Endometrium (tissue), 2 donors: ENCODE results near the gene STK17A.

Experiments
- FAIRE-seq: peaks from 2 replicates; lab custom pipeline; 2012; peaks lifted over from hg19 to GRCh38; lab: Jason Lieb, UNC
- donor health status: control.
- donor health status: control.

The STK17A gene

GRCh38 chr7:43636093-43636492, 53.2 kb downstream of the STK17A start:
- FAIRE-seq, result no peak

DNA sequence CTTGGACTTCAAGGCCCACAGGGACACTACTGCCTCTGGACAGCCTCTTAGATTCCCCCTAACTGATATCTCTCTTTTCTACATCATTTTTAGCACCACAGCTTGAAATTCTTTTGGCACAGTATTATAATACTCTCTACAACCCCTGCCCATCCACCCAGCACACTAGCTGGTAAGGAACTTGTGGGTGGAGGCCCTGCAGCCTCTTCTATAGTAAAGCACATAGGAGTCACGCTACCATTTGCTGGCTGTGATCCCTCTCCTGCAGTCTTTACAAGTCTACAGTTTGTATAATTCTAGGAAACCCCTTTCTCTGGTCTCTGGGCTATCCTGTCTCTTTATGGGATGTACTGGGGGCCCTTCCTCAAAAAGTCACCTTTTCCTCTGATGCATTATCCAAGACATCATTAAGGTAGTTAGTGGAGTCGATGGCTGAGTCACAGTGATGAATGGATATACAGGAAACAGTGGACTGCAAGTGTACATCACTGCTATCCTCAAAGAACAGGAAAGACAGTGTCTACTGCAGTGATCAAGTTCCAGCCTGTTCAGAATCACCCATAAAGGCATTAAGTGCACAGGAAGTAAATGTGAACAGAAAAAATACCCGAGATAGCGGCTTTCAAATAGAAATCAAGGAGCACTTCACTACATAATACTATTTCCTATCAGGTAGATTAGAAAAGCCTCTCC, 54.4 kb downstream of the STK17A start:
- no peak for FAIRE-seq

DNA sequence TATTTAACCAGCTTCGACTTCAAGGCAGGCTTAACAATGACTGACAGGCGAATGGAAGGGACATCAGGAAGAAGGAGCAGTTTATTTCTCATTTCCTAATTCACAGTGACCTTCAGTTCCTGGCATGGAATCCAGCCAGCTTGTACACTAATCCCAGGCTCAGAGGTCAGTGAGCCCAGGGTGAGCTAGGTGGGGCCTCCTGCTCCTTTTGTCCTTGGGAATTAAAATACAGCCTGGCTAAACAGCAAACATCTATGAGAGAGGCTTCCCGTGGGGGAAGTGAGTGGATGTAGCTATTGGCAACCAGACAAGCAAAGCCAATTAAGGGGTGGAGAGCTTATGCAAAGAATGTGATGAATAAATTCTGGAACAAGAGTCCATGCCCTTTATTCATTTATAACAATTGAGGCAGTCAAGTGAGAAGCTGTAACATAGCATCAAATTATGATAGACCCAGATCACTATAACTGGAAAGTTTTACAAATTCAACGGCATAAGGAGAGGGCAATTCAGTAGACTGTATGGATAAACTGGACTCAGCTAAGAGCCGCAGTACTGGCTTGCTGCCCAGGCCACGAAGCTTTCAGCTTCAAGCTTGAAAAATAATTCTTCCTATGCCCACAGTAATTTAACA, 57.1 kb downstream of the STK17A start:
- no peak for FAIRE-seq

DNA sequence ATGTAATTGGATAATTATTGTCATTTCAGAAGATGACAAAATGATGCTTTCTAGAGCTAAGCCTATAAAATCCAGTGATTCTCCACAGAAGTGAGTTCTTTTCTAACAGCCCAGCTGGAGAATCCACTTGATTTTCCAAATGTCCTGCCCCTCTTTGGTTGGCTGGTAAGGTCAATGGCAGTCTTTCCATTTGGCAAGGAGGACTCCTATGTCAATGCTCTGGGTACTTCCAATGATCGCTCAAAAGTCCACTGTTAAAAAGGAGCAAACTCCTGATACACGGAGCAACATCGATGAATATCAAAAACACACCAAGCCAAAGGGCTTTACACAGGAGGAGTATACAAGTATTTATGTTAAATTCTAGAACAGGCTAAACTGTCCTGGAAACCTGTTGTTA, 57.8 kb downstream of the STK17A start:
- no peak for FAIRE-seq

DNA sequence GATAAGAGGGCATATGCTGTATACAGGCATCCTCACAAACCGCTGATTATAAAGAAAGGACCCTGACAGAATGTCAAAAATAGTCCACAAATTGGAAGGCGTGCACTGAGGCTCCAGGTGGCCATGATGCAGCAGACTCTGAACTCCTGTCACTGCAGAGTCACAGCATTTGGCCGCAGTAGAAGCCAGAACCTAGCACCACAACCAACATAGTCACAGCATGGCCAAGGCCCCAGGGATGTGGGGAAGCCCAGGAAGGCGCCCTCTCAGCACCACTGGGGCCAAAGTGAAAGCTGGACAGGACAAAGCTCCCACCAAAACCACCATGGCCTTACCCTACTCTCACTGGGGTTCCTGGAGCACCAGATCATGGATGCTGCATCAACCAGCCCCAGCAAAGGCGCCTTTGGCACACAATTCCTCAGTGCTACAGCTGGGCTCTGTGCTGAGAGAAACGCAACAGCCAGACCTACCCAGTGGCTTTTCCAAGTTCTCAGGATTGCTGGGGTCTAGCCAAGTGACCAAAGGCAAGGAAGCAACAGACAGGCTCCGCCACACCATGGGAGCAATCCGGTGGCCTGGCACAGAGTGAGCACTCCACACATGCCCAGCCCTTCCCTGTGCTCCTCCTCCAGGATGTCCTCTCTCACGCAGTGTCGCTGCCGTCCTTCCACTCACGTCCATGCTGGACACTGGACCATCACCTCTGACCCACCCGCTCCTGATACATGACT, 60.2 kb downstream of the STK17A start:
- no peak for FAIRE-seq

DNA sequence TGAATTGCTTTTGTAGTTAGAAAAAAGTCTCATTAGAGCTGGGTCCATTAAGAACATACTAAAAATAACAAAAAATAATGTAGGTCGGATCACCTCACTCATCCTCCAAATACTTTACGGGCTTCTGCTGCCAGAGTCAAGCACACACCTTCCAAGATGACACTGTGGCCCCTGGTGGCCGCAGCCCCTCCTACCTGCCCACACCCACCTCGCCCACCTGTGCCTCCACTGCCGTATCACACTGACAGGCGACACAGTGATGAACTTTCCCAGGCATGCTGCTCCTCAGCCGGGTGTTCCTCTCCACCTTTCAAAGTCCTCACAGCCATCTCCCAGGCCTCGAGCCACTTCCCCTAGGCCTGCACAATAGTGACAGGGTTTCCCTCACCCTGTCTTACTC, 60.9 kb downstream of the STK17A start:
- FAIRE-seq, result no peak

GRCh38 chr7:43645699-43646226, 62.9 kb downstream of the STK17A start:
- FAIRE-seq, result no peak

GRCh38 chr7:43646603-43647338, 63.9 kb downstream of the STK17A start:
- FAIRE-seq, result no peak

DNA sequence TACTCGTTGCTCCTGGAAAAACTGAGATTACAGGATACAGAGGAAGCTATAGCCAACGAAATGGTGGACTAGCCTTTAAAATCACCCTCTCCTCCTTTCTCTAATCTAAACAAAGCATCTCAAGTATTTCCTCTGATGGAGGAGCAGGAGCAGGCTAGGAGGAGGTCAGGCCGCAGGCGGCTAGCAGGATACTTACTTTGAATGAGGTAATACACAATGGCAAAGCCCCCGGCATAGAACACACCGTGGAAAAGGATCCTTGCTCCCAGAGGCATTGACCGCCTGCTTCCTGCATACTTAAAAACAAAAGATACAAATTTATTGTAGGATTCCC, 64.4 kb downstream of the STK17A start:
- FAIRE-seq, result no peak

DNA sequence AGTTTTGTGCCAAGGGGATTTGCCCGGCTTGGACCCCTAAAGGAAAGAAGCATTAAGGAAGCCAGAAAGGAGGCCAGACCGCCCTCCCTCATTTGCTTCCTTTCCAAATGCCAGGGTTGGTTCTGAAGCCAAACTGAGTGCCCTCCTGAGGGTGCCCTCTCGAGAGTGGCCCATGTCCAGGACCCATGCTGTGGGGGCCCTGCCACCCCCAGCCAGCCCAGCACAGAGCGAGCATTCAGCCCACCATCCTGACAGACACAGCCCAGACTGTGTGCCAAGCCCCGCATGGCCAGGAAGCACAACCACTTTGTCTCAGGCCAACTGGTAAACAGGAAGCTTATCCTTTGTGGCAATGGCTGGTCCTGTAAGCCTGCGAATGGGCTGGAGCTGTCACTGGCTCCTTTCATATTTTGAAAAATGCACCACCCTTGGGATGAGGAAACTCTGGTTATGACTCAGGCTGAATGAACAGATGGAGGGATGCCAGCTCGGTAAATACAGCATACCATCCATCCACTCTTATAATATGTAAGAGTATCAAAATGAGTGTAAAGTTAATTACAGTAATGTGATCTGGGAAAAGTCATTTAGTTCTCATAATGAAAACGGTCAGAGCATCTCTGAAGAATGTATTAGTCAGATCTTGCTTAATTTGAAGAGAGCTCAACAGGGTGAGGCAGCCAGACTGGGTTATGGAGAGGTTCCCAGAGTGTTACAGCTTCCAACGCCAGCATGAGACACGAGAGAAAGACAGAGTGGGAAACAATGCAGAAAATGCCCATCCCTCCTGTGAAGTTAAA, 65.0 kb downstream of the STK17A start:
- FAIRE-seq, result no peak

DNA sequence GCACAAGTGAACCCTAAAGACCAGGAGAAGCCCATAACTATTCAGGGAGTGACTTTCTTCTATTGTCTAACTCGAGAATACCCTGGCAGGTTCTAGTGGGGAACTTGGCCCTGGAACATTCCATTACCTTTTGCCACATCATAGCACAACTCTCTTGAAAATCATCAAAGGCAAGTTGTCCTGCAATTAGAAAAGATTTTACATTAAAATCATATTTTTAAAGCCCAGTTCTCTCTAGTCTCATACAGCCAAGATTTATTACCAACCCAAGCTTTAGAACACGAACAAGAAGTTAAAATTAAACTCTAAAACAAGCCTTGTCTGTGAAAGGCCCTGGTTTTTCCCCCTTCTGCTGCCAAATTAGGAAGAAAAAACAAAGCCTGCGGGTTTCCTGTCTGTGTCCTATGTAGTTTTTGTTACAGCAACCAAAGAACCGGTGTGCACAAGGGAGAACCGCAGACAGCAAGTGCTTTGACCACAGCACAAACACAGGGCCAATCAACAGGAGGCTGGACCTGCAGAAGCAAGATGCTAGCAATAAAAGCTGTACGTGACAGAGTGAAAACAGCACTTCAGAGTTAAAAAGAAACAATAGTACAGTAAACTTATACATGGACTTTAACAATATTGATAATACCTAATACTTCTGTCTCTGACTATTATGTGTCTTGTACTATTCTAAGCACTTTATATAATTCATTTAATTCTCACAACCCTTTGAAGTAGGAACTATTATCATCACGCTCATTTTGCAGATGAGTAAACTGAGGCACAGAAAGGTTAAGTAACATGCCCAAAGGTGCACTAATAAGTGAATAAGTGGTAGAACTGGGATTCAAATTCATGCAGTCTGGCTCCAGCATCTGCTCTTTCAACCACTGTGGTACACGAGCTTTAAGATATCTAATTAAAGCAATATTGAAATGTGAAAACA, 65.8 kb downstream of the STK17A start:
- no peak for FAIRE-seq

GRCh38 chr7:43649755-43650274, 66.9 kb downstream of the STK17A start:
- FAIRE-seq, result no peak

GRCh38 chr7:43650457-43651052, 67.6 kb downstream of the STK17A start:
- FAIRE-seq, result no peak

GRCh38 chr7:43652364-43652763, 69.5 kb downstream of the STK17A start:
- no peak for FAIRE-seq

GRCh38 chr7:43653466-43653865, 70.6 kb downstream of the STK17A start:
- FAIRE-seq, result no peak

DNA sequence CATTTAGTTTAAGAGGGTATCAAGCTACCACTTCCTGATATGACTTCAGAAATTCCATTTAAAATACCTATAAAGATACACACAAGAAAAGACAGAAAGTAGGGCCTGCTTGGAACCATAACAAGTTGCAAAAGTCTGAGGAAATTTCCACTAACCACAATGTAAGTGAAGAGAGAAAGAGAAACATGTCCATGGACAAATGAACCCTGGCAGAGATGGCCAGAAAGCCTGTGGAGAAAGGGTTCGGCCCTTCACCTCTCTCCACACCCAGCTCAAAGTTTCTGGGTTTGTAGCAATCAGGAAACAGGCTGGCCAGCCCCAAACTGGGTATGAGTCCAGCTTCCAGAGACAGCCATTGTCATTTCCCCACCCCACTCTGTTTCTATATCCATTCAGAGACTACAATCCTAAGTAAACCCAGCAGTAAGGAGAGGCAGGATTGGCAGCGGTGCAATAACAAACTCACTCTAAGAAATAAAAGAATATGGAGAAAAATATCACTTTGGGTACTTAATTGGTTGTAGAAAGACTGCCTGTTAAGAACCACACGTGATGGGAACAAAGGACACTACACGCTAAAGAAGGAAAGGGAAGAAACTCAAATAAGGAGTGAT, 71.1 kb downstream of the STK17A start:
- no peak for FAIRE-seq

DNA sequence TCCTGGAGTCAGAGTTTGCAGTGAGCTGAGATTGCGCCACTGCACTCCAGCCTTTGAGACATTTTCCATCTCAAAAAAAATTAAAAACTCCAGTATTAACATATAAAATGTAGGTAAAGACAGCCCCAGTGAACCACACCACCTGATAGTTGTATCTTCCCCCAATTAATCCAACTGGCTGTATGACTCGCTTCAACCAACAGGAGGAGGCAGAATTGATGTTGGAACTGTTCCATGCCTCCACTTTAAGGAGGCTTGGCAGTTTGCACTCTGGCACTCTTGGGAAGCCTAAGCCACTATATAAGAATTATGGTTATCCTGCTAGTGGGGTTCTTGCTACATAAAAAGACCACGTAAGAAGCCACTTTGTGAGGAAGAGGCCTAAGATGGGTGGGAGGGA, 72.7 kb downstream of the STK17A start:
- no peak for FAIRE-seq

DNA sequence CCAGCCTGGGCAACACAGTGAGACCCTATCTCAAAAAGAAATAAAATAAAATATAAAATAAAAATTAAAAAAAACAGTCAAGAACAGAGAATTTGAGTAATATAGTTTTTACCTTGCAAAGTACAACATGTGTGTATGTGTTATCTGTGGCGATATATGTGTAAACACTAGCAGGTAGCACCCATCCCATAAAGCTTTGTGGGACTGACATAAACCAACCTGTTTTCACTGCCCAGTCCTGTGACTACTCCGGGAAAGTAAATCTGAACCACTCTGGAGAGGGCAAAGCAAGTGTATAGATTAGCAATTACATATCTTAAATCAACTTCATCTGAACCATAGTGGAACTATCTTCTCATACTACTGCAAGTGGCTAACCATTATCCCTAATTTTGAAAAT, 74.1 kb downstream of the STK17A start:
- no peak for FAIRE-seq

GRCh38 chr7:43658718-43659548, 76.0 kb downstream of the STK17A start:
- no peak for FAIRE-seq
